NB4 (cell line): ENCODE results near the gene LSM4.

Experiments used
- DNase-seq: peaks from one replicate; pipeline ENCODE4 v3.0.0; 2010; ENCODE audit warnings: low read depth
- H3K4me3 ChIP-seq: one replicate; pipeline ENCODE4 v1.5.1; 2011; ENCODE audit warnings: mild to moderate bottlenecking, low read depth, low read length, moderate library complexity
- MAX ChIP-seq: IDR thresholded peaks from 2 replicates; pipeline ENCODE4 v1.6.1; 2011; ENCODE audit warnings: low read depth, low read length
- MYC ChIP-seq: IDR thresholded peaks from 2 replicates; pipeline ENCODE4 v1.6.1; 2011; ENCODE audit warnings: low read depth, low read length
- POLR2A ChIP-seq: IDR thresholded peaks from 2 replicates; pipeline ENCODE4 v1.6.1; 2011; ENCODE audit warnings: mild to moderate bottlenecking; ENCODE audit not compliant: insufficient read length; ENCODE audit errors: extremely low read depth
- TF ChIP-seq, protein P1 (sequence below): IDR thresholded peaks from one replicate; pipeline ENCODE4 v1.5.1; 2012; ENCODE audit warnings: low read depth, low read length

LSM4 gene

GRCh38 chr19:18297308-18297707 lies 25.6 kb downstream of the LSM4 start:
- DNase-seq: no peak

GRCh38 chr19:18295034-18295451 lies 27.8 kb downstream of the LSM4 start:
- H3K4me3 ChIP-seq: no peak overlapping the region
- TF ChIP-seq MYC (no peak), POLR2A (no peak), MAX (no peak)
- TF ChIP-seq, protein P1, sequence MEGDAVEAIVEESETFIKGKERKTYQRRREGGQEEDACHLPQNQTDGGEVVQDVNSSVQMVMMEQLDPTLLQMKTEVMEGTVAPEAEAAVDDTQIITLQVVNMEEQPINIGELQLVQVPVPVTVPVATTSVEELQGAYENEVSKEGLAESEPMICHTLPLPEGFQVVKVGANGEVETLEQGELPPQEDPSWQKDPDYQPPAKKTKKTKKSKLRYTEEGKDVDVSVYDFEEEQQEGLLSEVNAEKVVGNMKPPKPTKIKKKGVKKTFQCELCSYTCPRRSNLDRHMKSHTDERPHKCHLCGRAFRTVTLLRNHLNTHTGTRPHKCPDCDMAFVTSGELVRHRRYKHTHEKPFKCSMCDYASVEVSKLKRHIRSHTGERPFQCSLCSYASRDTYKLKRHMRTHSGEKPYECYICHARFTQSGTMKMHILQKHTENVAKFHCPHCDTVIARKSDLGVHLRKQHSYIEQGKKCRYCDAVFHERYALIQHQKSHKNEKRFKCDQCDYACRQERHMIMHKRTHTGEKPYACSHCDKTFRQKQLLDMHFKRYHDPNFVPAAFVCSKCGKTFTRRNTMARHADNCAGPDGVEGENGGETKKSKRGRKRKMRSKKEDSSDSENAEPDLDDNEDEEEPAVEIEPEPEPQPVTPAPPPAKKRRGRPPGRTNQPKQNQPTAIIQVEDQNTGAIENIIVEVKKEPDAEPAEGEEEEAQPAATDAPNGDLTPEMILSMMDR: no peak
- no peak for DNase-seq

More at GRCh38 chr19:18297308-18297707, 25.6 kb downstream of the LSM4 start:
- TF ChIP-seq MAX (no peak), POLR2A (no peak), MYC (no peak)
- TF ChIP-seq, protein P1: no peak
- no peak overlapping the region for H3K4me3 ChIP-seq

- DNase-seq: no peak
- TF ChIP-seq POLR2A (no peak), MYC (no peak), MAX (no peak)
- TF ChIP-seq, protein P1: no peak
- no peak overlapping the region for H3K4me3 ChIP-seq
Observed at GRCh38 chr19:18294467-18294864, 28.4 kb downstream of the LSM4 start.

- H3K4me3 ChIP-seq: peak overlapping the region; percentile 44
- TF ChIP-seq, protein P1: no peak
- TF ChIP-seq MYC (no peak), POLR2A (no peak), MAX (no peak)
- no peak for DNase-seq
Observed at GRCh38 chr19:18293642-18294466, 29.0 kb downstream of the LSM4 start.

- DNase-seq: peak; percentile 86
- H3K4me3 ChIP-seq: peak overlapping the region; percentile 61
- TF ChIP-seq, protein P1: no peak
- TF ChIP-seq POLR2A (no peak), MAX (peak; percentile 32; the same call in 1 of the 2 replicates), MYC (peak; percentile 47)
Observed at GRCh38 chr19:18292810-18293641, 29.9 kb downstream of the LSM4 start.
